A673 (cell line): ENCODE results near the gene PILRA. TPM values are rescaled to one million over a fixed set of nuclear protein-coding genes. Genes with fewer than 3 reads are reported as not detected.
A peak's percentile ranks its signal among the peaks of the same experiment; 100 is the strongest.

Experiments used
- BruUV-seq: library from RNA; stranded (reverse); fragments of 400-500 nt; replicated peaks from 2 replicates; lab custom pipeline; 2021; lab: Mats Ljungman, UMichigan
- CTCF ChIA-PET: fragments of 300-600 bp; sonication (Branson Sonifier 250); formaldehyde crosslinking; loops from one replicate; lab custom pipeline; 2022; ENCODE audit warnings: antibody characterized with exemption; lab: Charles Lee
- POLR2A ChIA-PET: fragments of 300-600 bp; sonication (Branson Sonifier 250); formaldehyde crosslinking; loops from one replicate; lab custom pipeline; 2022; ENCODE audit warnings: antibody characterized with exemption; ENCODE audit not compliant: low non-redundant PET; lab: Charles Lee
- DNase-seq: peaks from one replicate; pipeline ENCODE4 v3.0.0-alpha.2; 2015; ENCODE audit warnings: low spot score
- H3K27ac ChIP-seq: fragments of 200-600 bp; sonication (generic); 2 replicates; pipeline ENCODE4 v1.5.1; 2016; ENCODE audit warnings: mixed run types, low read depth, mild to moderate bottlenecking, mixed read lengths, antibody characterized with exemption, low read length; ENCODE audit not compliant: poor library complexity, severe bottlenecking
- H3K27me3 ChIP-seq: fragments of 200-600 bp; sonication (generic); replicated peaks from 2 replicates; pipeline ENCODE4 v1.6.1; 2017; ENCODE audit warnings: mixed run types, low read depth, mild to moderate bottlenecking, mixed read lengths, antibody characterized with exemption, low read length; ENCODE audit not compliant: insufficient read depth, poor library complexity
- H3K36me3 ChIP-seq: fragments of 200-600 bp; sonication (generic); 2 replicates; pipeline ENCODE4 v1.6.1; 2016; ENCODE audit warnings: mixed run types, mild to moderate bottlenecking, mixed read lengths, antibody characterized with exemption, low read length; ENCODE audit not compliant: insufficient read depth, poor library complexity, severe bottlenecking
- H3K4me1 ChIP-seq: fragments of 200-600 bp; sonication (generic); 2 replicates; pipeline ENCODE4 v1.6.1; 2017; ENCODE audit warnings: mixed run types, mild to moderate bottlenecking, mixed read lengths, antibody characterized with exemption, low read length; ENCODE audit not compliant: insufficient read depth, poor library complexity, severe bottlenecking
- H3K4me3 ChIP-seq: fragments of 200-600 bp; sonication (generic); 2 replicates; pipeline ENCODE4 v1.5.1; 2016; ENCODE audit warnings: low read depth, mixed run types, mild to moderate bottlenecking, mixed read lengths, low read length; ENCODE audit not compliant: poor library complexity, severe bottlenecking
- H3K9me3 ChIP-seq: fragments of 200-600 bp; sonication (generic); 2 replicates; pipeline ENCODE4 v1.6.1; 2016; ENCODE audit warnings: mixed run types, low read depth, mild to moderate bottlenecking, mixed read lengths, antibody characterized with exemption, low read length; ENCODE audit not compliant: poor library complexity, severe bottlenecking
- CTCF ChIP-seq: fragments of 300-800, 200-600 bp; sonication (generic); conservative IDR thresholded peaks from 2 replicates; pipeline ENCODE4 v1.5.1; 2017; ENCODE audit warnings: low read depth, mild to moderate bottlenecking, antibody characterized with exemption, low read length, moderate library complexity, mixed read lengths
- EZH2 ChIP-seq: fragments of 200-600 bp; sonication (generic); IDR thresholded peaks from 2 replicates; pipeline ENCODE4 v1.6.1; 2017; ENCODE audit warnings: borderline replicate concordance, low read depth, mild to moderate bottlenecking, mixed read lengths, antibody characterized with exemption, low read length; ENCODE audit not compliant: poor library complexity, severe bottlenecking
- intact Hi-C: fragments of 100-400 bp; cut with micrococcal nuclease; formaldehyde crosslinking; loops from one replicate; pipeline ENCODE4 v1.10.0; 2022; ENCODE audit not compliant: unreplicated experiment
- total RNA-seq: library from RNA; stranded (reverse); gene quantifications from 2 replicates; pipeline ENCODE4 v1.2.3, GENCODE V29; 2021

PILRA gene
- total RNA-seq, 1 experiment from 2014 or later: 1.5 TPM

GRCh38 chr7:100427762-100428198, 54.5 kb downstream of the PILRA start:
- Histone ChIP-seq H3K4me1 (peaks cover 22% of the 10 kb centered on the region), H3K9me3 (peaks cover 4% of the 10 kb centered on the region), H3K36me3 (peaks cover 19% of the 10 kb centered on the region), H3K27me3 (no peaks in the 10 kb centered on the region), H3K4me3 (no peak overlapping the region), H3K27ac (peak overlapping the region; percentile 99)
- DNase-seq: no peak
- no TSS peak for BruUV-seq
- TF ChIP-seq EZH2 (no peak), CTCF (no peak)
- CTCF ChIA-PET: no interaction called here
- POLR2A ChIA-PET: interaction anchor here (1.0 kb wide), 1 partner anchor 9 kb away, joined by 3 read pairs; no protein-coding TSS in a partner anchor
- intact Hi-C loops: no loop called here

GRCh38 chr7:100428199-100428966, 55.1 kb downstream of the PILRA start, which contains the start of gene ZCWPW1:
Gene ZCWPW1, minus strand, starts transcription at chr7:100428703. Its CDS starts 8,054 bp downstream, at chr7:100420649.
- DNase-seq: peak; percentile 98
- intact Hi-C loops: no loop called here
- H3K4me3 ChIP-seq: peak within 1 kb of the TSS; percentile 93
- TF ChIP-seq CTCF: no peak
- no peak for TF ChIP-seq EZH2
- TSS peak; percentile 53 for BruUV-seq
- no peaks in the 10 kb centered on the region for H3K27me3 ChIP-seq
- POLR2A ChIA-PET: interaction anchor here (0.5 to 1.0 kb wide), 6 partner anchors 10 to 990 kb away, joined by 3 to 5 read pairs (median 3); partner anchors contain the start of genes CPSF4 and PTCD1
- H3K4me1 ChIP-seq: peaks cover 23% of the 10 kb centered on the region
- H3K27ac ChIP-seq: peak within 1 kb of the TSS; percentile 99
- CTCF ChIA-PET: interaction anchor here (1.3 kb wide), 1 partner anchor 435 kb away, joined by 3 read pairs; no protein-coding TSS in a partner anchor
- peaks cover 4% of the 10 kb centered on the region for H3K9me3 ChIP-seq
- peaks cover 25% of the 10 kb centered on the region for H3K36me3 ChIP-seq

- no TSS peak for BruUV-seq
- no peaks in the 10 kb centered on the region for H3K27me3 ChIP-seq
- ChIA-PET CTCF (interaction anchor here (0.6 to 1.3 kb wide), 2 partner anchors 314 to 435 kb away, joined by 3 to 4 read pairs; no protein-coding TSS in a partner anchor), POLR2A (interaction anchor here (0.5 to 0.7 kb wide), 4 partner anchors 50 to 328 kb away, joined by 3 to 5 read pairs (median 3); no protein-coding TSS in a partner anchor)
- peak overlapping the region; percentile 93 for H3K4me3 ChIP-seq
- TF ChIP-seq EZH2 (no peak), CTCF (no peak)
- peaks cover 4% of the 10 kb centered on the region for H3K9me3 ChIP-seq
- peaks cover 32% of the 10 kb centered on the region for H3K36me3 ChIP-seq
- peak; percentile 99 for DNase-seq
- H3K4me1 ChIP-seq: peaks cover 23% of the 10 kb centered on the region
- peak overlapping the region; percentile 99 for H3K27ac ChIP-seq
- intact Hi-C loops: no loop called here
These were observed 55.8 kb downstream of the PILRA start for GRCh38 chr7:100428967-100429636.
